Upper lobe of left lung (tissue), 4 donors: ENCODE data around the gene KRTAP15-1.

Source experiments
- EP300 ChIP-seq, 4 donors: sonication (generic); formaldehyde crosslinking; IDR thresholded peaks; one replicate each; pipeline ENCODE4 v1.5.1; 2017; ENCODE audit warnings: antibody characterized with exemption in 4 of 4, control low read depth in 2 of 4
- POLR2A ChIP-seq, 4 donors: fragments of 450-650 bp; IDR thresholded peaks; one replicate each; pipeline ENCODE4 v1.5.1; 2016 to 2017; ENCODE audit warnings: antibody characterized with exemption in 4 of 4, mild to moderate bottlenecking in 2 of 4
- TF ChIP-seq, protein P1 (sequence below), 6 experiments: fragments of 450-650 bp in 4 of 6; fragments of 200-600 bp in 2 of 6; sonication (generic) in 2 of 6; IDR thresholded peaks; one replicate each; pipeline ENCODE4 v1.5.1; 2016 to 2019; ENCODE audit warnings: antibody characterized with exemption in 6 of 6

DNA sequence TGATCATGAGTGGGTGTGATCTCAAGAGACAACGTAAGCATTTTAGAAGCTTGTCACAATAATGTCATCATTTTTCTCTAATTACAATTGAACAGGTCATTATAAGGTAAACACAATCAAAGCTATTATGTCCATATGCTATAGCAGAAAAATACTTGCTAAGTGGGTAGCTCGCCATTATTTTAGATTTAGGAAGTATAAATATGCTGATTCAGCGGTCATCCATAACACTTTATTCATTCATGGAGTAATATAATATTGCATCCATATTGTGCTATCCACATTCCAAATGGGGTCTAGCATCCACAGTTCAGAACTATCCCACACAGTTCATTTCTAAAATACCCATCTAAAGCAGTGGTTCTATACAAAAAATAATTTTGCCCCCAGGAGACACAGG, 8.4 kb downstream of the KRTAP15-1 start:
- TF ChIP-seq, protein P1, sequence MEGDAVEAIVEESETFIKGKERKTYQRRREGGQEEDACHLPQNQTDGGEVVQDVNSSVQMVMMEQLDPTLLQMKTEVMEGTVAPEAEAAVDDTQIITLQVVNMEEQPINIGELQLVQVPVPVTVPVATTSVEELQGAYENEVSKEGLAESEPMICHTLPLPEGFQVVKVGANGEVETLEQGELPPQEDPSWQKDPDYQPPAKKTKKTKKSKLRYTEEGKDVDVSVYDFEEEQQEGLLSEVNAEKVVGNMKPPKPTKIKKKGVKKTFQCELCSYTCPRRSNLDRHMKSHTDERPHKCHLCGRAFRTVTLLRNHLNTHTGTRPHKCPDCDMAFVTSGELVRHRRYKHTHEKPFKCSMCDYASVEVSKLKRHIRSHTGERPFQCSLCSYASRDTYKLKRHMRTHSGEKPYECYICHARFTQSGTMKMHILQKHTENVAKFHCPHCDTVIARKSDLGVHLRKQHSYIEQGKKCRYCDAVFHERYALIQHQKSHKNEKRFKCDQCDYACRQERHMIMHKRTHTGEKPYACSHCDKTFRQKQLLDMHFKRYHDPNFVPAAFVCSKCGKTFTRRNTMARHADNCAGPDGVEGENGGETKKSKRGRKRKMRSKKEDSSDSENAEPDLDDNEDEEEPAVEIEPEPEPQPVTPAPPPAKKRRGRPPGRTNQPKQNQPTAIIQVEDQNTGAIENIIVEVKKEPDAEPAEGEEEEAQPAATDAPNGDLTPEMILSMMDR (IDR thresholded peaks at IDR 0.05), result no peak
- TF ChIP-seq EP300 (IDR thresholded peaks at IDR 0.05) (no peak), POLR2A (IDR thresholded peaks at IDR 0.05) (no peak)
